ENCODE results near the gene P2RX5. TPM values are rescaled to one million over a fixed set of nuclear protein-coding genes. Genes with fewer than 3 reads are reported as not detected.
"Not testable (repeated sequence)": the region's sequence is repeated elsewhere in the genome, so short reads cannot be mapped to it uniquely, and the experiment has no call there.

P2RX5 gene
- total RNA-seq, 1 experiment from 2014 or later, result 2.4 TPM

DNA sequence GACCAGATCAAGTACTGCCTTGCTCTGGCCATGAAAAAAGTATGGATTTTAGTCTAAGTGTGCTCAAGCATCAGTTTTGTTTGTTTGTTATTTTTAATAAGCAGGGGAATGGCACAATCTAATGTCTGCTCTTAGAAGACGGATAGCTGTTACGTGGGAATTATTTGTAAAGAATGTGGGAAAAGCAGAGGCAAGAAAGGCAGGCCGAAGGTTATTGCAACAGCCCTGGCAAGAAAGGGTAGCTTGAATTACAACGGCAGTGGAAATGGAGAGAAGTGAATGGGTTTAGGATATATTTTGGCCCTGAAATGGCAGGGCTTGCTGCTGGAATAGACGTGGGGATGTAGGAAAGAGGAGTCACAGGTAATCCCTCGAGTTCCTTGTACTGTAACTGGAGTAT is 26.8 kb upstream of the P2RX5 start:
- no peak for DNase-seq (ENCODE audit: low read depth, low spot score)

GRCh38 chr17:3719265-3719664 is 23.3 kb upstream of the P2RX5 start:
- in situ Hi-C loops (cut with HindIII; ENCODE audit: low pct_unique_long_range_greater_than_20kb, low sequenced_read_pairs), result no loop called here
- no peak for DNase-seq (ENCODE audit: low read depth, low spot score)

More for the DNA sequence above, 26.8 kb upstream of the P2RX5 start:
- in situ Hi-C loops (cut with HindIII; ENCODE audit: low pct_unique_long_range_greater_than_20kb, low sequenced_read_pairs), result no loop called here

- in situ Hi-C loops (cut with HindIII; ENCODE audit: low pct_unique_long_range_greater_than_20kb, low sequenced_read_pairs), result no loop called here
- DNase-seq (ENCODE audit: low read depth, low spot score), result no peak
Measured at GRCh38 chr17:3718201-3718600, 22.2 kb upstream of the P2RX5 start.

DNA sequence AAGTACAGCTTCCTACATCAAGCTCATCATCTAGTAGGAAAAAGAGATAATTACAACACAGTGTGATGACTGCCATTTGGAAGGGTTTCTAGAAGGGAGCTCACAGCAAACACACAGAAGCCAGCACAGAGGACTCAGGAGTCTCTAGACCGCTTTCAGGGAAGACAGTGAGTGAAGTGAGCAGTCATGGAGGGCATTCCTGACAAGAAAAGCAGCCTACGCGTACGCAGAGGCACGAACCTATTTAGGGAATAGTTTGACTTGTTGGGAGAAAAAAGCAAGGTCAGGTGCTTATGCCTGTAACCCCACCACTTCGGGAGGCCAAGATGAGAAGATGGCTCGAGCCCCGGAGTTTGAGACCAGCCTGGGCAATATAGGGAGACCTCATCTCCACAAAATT is 19.3 kb upstream of the P2RX5 start:
- no peak for DNase-seq (ENCODE audit: low read depth, low spot score)
- in situ Hi-C loops (cut with HindIII; ENCODE audit: low pct_unique_long_range_greater_than_20kb, low sequenced_read_pairs), result no loop called here

- in situ Hi-C loops (cut with HindIII; ENCODE audit: low pct_unique_long_range_greater_than_20kb, low sequenced_read_pairs), result no loop called here
Measured at GRCh38 chr17:3712811-3713463, 17.0 kb upstream of the P2RX5 start.

DNA sequence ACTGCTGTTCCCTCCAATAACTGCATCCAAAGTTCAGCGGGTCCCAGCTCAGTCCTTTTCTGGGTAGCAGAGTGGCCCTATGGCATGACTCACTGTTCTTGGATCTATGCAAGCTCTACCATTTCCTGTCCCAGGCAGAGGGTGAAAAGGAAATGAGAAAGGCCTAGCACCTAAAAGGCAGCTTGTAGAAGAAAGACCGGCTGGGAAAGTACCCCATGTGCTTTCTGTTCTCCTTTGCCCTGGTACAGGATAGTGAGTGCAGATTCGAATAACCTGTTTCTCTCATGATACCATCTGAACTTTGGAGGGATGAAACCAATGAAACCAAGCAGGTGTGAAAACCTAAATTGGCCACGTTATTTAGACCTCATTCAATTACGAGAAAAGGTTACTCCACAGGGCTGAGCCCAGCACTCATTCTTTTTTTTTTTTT is 15.0 kb upstream of the P2RX5 start:
- no peak for DNase-seq (ENCODE audit: low read depth, low spot score)
- in situ Hi-C loops (cut with HindIII; ENCODE audit: low pct_unique_long_range_greater_than_20kb, low sequenced_read_pairs), result no loop called here

More at GRCh38 chr17:3712811-3713463, 17.0 kb upstream of the P2RX5 start:
- DNase-seq (ENCODE audit: low read depth, low spot score), result no peak

DNA sequence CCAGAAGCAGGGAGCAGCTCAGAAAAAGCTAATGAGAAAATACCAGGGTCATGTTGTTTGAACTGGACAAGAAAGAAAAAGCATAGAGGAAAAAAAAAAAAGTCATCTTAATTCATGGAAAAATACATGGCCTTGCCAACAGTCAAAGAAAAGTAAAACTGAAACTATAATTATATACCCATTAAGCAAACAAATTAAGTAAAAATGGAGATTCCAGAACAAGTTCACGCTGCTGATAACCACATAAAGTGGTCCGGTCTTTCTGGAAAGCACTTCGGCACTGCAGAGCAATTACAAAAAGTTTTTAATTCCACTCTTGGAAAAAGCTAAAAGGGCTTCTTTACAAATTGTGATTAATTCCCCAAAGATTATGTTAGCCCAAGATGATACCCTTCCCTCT is 12.4 kb upstream of the P2RX5 start:
- no peak for DNase-seq (ENCODE audit: low read depth, low spot score)
- in situ Hi-C loops (cut with HindIII; ENCODE audit: low pct_unique_long_range_greater_than_20kb, low sequenced_read_pairs), result no loop called here

DNA sequence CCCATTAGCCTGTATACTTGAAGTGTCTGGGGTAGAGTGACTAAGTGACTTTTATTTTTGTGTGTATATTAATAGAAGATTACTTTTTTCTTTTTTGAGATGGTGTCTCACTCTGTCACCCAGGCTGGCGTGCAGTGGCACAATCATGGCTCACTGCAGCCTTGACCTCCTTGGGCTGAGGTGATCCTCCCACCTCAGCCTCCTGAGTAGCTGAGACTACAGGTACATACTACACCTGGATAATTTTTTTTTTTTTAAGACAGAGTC is 9.7 kb upstream of the P2RX5 start:
- in situ Hi-C loops (cut with HindIII; ENCODE audit: low pct_unique_long_range_greater_than_20kb, low sequenced_read_pairs); DNase-seq (ENCODE audit: low read depth, low spot score): not testable (repeated sequence)

- DNase-seq (ENCODE audit: low read depth, low spot score), result no peak
- in situ Hi-C loops (cut with HindIII; ENCODE audit: low pct_unique_long_range_greater_than_20kb, low sequenced_read_pairs), result no loop called here
Measured at GRCh38 chr17:3704931-3705717, 9.2 kb upstream of the P2RX5 start.

DNA sequence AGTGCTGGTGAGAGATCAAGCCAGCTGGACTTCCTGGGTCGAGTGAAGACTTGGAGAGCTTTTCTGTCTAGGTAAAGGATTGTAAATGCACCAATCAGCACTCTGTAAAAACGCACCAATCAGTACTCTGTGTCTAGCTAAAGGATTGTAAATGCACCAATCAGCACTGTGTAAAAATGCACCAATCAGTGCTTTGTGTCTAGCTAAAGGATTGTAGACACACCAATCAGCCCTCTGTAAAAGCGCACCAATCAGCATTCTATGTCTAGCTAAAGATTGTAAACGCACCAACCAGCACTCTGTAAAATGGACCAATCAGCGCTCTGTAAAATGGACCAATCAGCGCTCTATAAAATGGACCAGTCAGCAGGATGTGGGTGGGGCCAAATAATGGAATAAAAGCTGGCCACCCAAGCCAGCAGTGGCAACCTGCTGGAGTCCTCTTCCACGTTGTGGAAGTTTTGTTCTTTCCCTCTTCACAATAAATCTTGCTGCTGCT is 6.1 kb upstream of the P2RX5 start:
- in situ Hi-C loops (cut with HindIII; ENCODE audit: low pct_unique_long_range_greater_than_20kb, low sequenced_read_pairs); DNase-seq (ENCODE audit: low read depth, low spot score): not testable (repeated sequence)

DNA sequence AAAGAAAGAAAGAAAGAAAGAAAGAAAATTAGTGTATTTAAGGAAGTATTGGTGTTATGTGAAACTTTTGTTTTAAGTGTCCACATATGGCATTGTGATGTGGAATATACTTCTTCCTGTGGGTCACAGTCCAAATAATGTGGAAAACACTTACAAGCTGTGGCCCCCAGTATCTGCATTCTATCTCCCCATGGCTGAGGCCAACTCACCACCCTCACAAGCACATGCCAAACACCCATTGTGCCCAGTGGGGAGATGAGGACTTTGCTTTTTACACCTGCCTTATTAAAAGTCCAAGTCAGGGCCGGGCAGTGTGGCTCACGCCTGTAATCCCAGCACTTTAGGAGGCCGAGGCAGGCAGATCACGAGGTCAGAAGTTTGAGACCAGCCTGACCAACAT is 4.0 kb upstream of the P2RX5 start:
- DNase-seq (ENCODE audit: low read depth, low spot score), result no peak
- in situ Hi-C loops (cut with HindIII; ENCODE audit: low pct_unique_long_range_greater_than_20kb, low sequenced_read_pairs), result no loop called here

- no peak for DNase-seq (ENCODE audit: low read depth, low spot score)
- in situ Hi-C loops (cut with HindIII; ENCODE audit: low pct_unique_long_range_greater_than_20kb, low sequenced_read_pairs), result no loop called here
Measured at GRCh38 chr17:3698139-3698538, 2.2 kb upstream of the P2RX5 start.

- in situ Hi-C loops (cut with HindIII; ENCODE audit: low pct_unique_long_range_greater_than_20kb, low sequenced_read_pairs), result no loop called here
- no peak for DNase-seq (ENCODE audit: low read depth, low spot score)
Measured at GRCh38 chr17:3697103-3697476, 1.1 kb upstream of the P2RX5 start.

GRCh38 chr17:3695129-3695722 is 729 bp downstream of the P2RX5 start:
- DNase-seq (ENCODE audit: low read depth, low spot score), result no peak
- in situ Hi-C loops (cut with HindIII; ENCODE audit: low pct_unique_long_range_greater_than_20kb, low sequenced_read_pairs), result no loop called here

DNA sequence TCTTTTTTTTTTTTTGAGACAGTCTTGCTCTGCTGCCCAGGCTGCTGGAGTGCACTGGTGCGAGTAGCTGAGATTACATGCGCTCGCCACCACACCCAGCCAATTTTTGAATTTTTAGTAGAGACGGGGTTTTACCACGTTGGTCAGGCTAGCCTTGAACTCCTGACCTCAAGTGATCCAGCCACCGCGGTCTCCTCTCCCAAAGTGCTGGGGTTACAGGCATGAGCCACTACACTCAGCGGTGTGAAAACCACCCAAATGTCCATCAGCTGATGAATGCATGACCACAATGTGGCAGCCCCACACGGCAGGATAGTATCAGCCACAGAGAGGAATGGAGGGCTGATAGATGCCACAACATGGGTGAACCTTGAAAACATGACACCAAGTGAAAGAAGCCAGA is 2.1 kb downstream of the P2RX5 start:
- no peak for DNase-seq (ENCODE audit: low read depth, low spot score)
- in situ Hi-C loops (cut with HindIII; ENCODE audit: low pct_unique_long_range_greater_than_20kb, low sequenced_read_pairs), result no loop called here

- DNase-seq (ENCODE audit: low read depth, low spot score), result no peak
- in situ Hi-C loops (cut with HindIII; ENCODE audit: low pct_unique_long_range_greater_than_20kb, low sequenced_read_pairs), result no loop called here
Measured at GRCh38 chr17:3693141-3693540, 2.8 kb downstream of the P2RX5 start.

DNA sequence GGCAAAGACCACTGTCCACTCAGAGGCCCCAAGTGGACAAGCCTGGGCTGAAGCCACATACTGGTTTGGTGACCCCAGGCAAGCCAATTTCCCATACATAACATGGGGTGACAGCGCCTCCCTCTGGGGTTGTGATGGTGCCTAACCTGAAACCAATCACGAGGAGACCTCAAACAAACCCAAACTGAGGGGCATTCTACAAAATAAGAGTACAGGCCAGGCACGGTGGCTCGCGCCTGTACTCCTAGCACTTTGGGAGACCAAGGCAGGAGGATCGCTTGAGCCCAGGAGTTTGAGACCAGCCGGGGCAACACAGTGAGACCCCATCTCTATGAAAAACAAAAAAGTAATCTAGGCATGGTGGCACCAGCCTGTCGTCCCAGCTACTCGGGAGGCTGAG is 3.6 kb downstream of the P2RX5 start:
- peak; percentile 18 for DNase-seq (ENCODE audit: low read depth, low spot score)
- in situ Hi-C loops (cut with HindIII; ENCODE audit: low pct_unique_long_range_greater_than_20kb, low sequenced_read_pairs), result no loop called here

GRCh38 chr17:3691617-3692067 is 4.3 kb downstream of the P2RX5 start:
- DNase-seq (ENCODE audit: low read depth, low spot score), result peak; percentile 19
- in situ Hi-C loops (cut with HindIII; ENCODE audit: low pct_unique_long_range_greater_than_20kb, low sequenced_read_pairs), result no loop called here

All from SK-MEL-5 (cell line).